DMS53 treated with DMSO at 0.1 percent for 48 hours (cell line): ENCODE data around the gene ERO1A.

Experiments
- DNase-seq: peaks from one replicate; lab custom pipeline; 2025; ENCODE audit not compliant: unreplicated experiment; lab: John Stamatoyannopoulos, UW

Gene ERO1A

DNA sequence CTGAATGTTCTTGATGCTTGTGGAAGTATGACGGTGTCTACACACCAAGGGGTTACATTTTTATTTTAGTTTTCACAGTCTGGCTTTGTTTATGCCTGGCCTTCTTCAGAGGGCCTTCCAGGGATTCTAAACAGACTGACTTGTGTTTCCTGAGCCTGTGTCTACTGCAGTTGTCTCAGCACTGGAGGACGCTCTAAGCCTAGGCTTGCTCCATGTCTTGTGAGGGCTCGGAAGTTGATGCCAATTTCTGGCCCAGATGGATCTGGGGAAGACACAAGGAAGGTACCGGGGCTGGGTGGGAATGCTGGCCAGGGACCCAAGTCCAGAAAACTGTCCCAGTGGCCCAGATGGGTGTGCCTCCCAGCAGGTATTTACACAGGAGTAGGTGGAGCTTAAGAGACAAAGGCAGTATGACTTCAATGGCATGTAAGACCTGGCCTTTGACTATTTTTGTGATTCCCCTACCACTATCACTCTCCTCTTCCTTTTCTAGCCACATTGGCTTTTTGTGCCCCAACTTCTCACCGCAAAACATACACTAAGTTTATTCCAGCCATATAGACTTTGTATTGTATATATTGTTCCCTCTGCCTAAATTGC, 85.8 kb downstream of the ERO1A start:
- DNase-seq = no peak

DNA sequence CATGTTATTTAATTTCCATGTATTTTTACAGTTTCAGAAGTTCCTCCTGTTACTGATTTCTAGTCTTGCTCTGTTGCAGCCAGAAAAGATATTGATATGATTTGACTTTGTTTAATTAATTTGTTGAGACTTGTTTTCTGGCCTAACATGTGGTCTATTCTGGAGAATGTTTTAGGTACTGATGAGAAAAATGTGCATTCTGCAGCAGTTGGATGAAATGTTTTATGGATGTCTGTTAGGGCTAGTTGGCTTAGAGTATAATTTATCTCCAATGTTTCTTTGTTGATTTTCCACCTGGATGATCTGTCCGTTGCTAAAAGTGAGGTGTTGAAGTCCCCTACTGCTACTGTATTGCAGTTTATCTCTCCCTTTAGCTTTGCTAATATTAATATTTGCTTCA, 88.3 kb downstream of the ERO1A start:
- no peak for DNase-seq

DNA sequence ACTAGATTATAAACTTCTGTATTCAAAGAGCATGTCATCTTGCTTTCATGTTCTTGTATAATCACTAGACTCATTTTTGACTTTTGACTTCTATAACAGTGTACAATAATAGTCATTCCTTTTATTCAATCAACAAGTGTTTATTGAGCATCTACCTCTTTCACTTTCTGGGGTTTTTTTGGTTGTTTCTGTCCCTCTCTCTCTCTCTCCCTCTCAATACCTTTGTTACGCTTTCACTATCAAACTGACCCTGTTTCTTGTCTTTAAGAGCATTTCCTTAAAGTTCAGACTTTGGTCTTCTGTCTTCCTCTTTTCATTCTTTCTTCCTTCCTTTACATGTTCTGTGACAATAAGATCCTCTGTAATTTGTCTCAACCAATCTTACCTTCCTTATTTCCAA, 93.2 kb downstream of the ERO1A start:
- no peak for DNase-seq

DNA sequence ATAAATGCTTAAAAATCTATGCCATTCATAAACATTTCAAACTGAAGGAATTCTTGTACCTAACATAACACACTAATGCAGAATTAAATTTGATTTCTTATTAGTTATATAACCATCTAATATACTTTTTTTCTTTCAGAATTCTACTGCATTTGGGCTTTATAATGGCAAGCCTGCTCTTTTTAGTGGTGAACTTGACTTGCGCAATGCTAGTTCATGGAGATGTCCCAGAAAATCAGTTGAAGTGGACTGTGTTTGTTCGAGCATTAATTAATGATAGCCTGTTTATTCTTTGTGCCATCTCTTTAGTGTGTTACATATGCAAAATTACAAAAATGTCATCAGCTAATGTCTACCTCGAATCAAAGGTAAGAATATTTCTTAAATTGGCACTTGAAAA, 95.4 kb downstream of the ERO1A start:
- no peak for DNase-seq

DNA sequence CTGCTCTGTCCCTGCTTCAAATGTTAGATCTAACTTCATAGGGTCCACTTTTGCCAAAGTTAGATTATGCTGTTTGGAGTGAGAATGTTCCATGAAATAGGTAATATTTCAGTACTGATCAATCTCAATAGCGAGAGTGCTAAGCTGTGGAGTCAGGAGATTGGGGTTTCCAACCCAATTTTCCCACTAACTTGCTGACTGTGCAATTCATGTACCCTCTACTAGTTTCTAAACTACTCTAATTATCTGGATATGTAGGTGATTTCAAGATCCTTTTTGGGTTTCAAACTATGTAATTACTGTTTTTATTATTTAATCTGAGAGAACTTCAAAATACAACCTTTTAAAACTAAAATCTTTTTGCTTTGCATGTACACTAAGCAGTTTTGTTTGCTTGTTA, 96.8 kb downstream of the ERO1A start:
- no peak for DNase-seq

DNA sequence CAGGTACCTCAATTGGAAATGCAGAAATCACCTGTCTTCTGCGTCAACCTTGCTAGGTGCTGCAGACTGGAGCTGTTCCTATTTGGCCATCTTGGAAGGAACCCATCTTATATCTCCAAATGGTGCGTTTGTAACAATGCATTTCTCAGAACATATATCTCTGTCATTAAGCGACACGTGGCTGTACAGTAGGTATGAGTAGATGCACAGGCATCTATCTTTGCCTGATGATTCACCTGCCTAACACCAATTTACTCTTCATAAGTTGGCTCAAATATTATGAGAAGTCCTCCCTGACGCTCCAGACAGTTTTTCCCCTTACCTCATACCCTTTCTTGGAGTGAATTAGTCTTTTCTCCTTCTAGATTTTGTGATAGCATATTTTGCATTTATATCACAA, 98.5 kb downstream of the ERO1A start:
- no peak for DNase-seq

DNA sequence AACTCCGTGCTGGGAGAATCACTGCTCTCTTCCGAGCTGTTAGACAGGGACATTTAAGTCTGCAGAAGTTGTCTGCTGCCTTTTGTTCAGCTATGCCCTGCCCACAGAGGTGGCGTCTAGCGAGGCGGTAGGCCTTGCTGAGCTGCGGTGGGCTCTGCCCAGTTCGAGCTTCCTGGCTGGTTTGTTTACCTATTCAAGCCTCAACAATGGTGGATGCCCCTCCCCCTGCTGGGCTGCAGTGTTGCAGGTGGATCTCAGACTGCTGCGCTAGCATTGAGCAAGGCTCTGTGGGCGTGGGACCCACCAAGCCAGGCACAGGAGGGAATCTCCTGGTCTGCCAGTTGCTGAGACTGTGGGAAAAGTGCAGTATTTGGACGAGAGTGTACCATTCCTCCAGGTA, 99.0 kb downstream of the ERO1A start:
- DNase-seq = no peak

DNA sequence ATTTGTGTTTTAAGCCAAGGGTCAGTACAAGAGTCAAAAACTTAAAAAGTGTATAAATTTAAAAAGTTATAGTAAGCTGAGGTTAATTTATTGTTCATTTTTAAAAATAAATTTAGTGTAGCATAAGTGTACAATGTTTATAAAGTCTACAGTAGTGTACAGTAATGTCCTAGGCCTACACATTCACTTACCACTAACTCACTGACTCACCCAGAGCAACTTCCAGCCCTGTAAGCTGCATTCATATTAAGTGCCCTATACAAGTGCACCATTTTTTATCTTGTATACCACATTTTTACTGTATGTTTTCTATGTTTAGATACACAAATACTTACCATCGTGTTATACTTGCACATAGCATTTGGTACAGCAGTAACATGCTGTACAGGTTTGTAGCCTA, 105.0 kb downstream of the ERO1A start:
- DNase-seq = no peak
